Thoracic aorta (tissue), 2 donors: ENCODE results near the gene SUCNR1. TPM values are rescaled to one million over a fixed set of nuclear protein-coding genes. Genes with fewer than 3 reads are reported as not detected.
"Not testable (repeated sequence)": the region's sequence is repeated elsewhere in the genome, so short reads cannot be mapped to it uniquely, and the experiment has no call there.

Experiments
- ATAC-seq: fragments of 150-250 bp; one replicate; pipeline ENCODE4 v1.8.0; 2017; ENCODE audit warnings: low read depth; ENCODE audit not compliant: insufficient number of reproducible peaks, low FRiP score
- DNase-seq: peaks from one replicate; pipeline ENCODE4 v3.0.0-alpha.2; 2020; ENCODE audit warnings: low spot score
- H3K27ac ChIP-seq, 2 donors: fragments of 200-600 bp; sonication (generic); 1 replicate in 1 of 2; 2 replicates in 1 of 2; pipeline ENCODE4 v1.5.1; 2016; ENCODE audit warnings: mild to moderate bottlenecking in 2 of 2, moderate library complexity in 2 of 2
- H3K27me3 ChIP-seq: fragments of 200-600 bp; sonication (generic); replicated peaks from 2 replicates; pipeline ENCODE4 v1.6.0; 2016; ENCODE audit warnings: mild to moderate bottlenecking; ENCODE audit not compliant: insufficient read depth
- H3K36me3 ChIP-seq: fragments of 200-600 bp; sonication (generic); one replicate; pipeline ENCODE4 v1.5.1; 2016
- H3K4me1 ChIP-seq, 2 donors: fragments of 200-600 bp; sonication (generic); 1 replicate in 1 of 2; 2 replicates in 1 of 2; pipeline versions ENCODE4 v1.5.1 to v1.6.0; 2016; ENCODE audit warnings: low read depth in 2 of 2, mild to moderate bottlenecking in 1 of 2; ENCODE audit not compliant: control insufficient read depth in 1 of 2
- H3K4me3 ChIP-seq: fragments of 200-600 bp; sonication (generic); 2 replicates; pipeline ENCODE4 v1.5.1; 2016; ENCODE audit warnings: mild to moderate bottlenecking
- H3K9me3 ChIP-seq: fragments of 200-600 bp; sonication (generic); 2 replicates; pipeline ENCODE4 v1.5.1; 2016
- CTCF ChIP-seq: fragments of 200-600 bp; sonication (generic); IDR thresholded peaks from one replicate; pipeline ENCODE4 v1.5.1; 2019; ENCODE audit warnings: antibody characterized with exemption
- total RNA-seq, 2 donors: library from RNA; depleted of rRNA; stranded (reverse); fragments of >200 nt; gene quantifications; one replicate each; pipeline versions ENCODE4 v1.1.0 to v1.2.3, GENCODE V29; 2016

SUCNR1 gene
- total RNA-seq, 2 donors from 2014 or later: 3.2 to 10.7 TPM

GRCh38 chr3:151864423-151865101 lies 8.9 kb upstream of the SUCNR1 start:
- Histone ChIP-seq H3K9me3 (no peaks in the 10 kb centered on the region), H3K4me3 (no peak overlapping the region), H3K27me3 (no peaks in the 10 kb centered on the region), H3K27ac (no peak overlapping the region), H3K4me1 (peaks cover 8 to 11% of the 10 kb centered on the region in 2 donors), H3K36me3 (no peaks in the 10 kb centered on the region)
- ATAC-seq: no peak
- no peak for DNase-seq
- no peak for TF ChIP-seq CTCF

- no peak for ATAC-seq
- no peaks in the 10 kb centered on the region for H3K9me3 ChIP-seq
- H3K27me3 ChIP-seq: no peaks in the 10 kb centered on the region
- H3K36me3 ChIP-seq: no peaks in the 10 kb centered on the region
- peak overlapping the region in 1 of 2 donors; percentile 3 for H3K27ac ChIP-seq
- no peak overlapping the region for H3K4me3 ChIP-seq
- TF ChIP-seq CTCF: no peak
- no peak for DNase-seq
- peaks cover 8 to 18% of the 10 kb centered on the region in 2 donors for H3K4me1 ChIP-seq
Observed at GRCh38 chr3:151866711-151867410, 6.6 kb upstream of the SUCNR1 start.

- DNase-seq (no peak), ATAC-seq (no peak)
- Histone ChIP-seq H3K27me3 (no peaks in the 10 kb centered on the region), H3K4me1 (peaks cover 12 to 18% of the 10 kb centered on the region in 2 donors), H3K36me3 (no peaks in the 10 kb centered on the region), H3K4me3 (no peak overlapping the region), H3K27ac (no peak overlapping the region), H3K9me3 (no peaks in the 10 kb centered on the region)
- TF ChIP-seq CTCF: no peak
Observed at GRCh38 chr3:151867666-151868065, 5.8 kb upstream of the SUCNR1 start.

- Histone ChIP-seq H3K4me1 (peaks cover 12 to 13% of the 10 kb centered on the region in 2 donors), H3K27me3 (no peaks in the 10 kb centered on the region), H3K36me3 (no peaks in the 10 kb centered on the region), H3K27ac (no peak overlapping the region), H3K9me3 (no peaks in the 10 kb centered on the region), H3K4me3 (no peak overlapping the region)
- TF ChIP-seq CTCF: no peak
- no peak for ATAC-seq
- no peak for DNase-seq
Observed at GRCh38 chr3:151869181-151869580, 4.3 kb upstream of the SUCNR1 start.

GRCh38 chr3:151871639-151872468 lies 1.6 kb upstream of the SUCNR1 start:
- peak overlapping the region in 1 of 2 donors; percentile 47 for H3K27ac ChIP-seq
- no peak for TF ChIP-seq CTCF
- H3K4me1 ChIP-seq: peaks cover 4 to 10% of the 10 kb centered on the region in 2 donors
- H3K27me3 ChIP-seq: no peaks in the 10 kb centered on the region
- DNase-seq: no peak
- H3K4me3 ChIP-seq: peak overlapping the region; percentile 35
- ATAC-seq: peak; percentile 73
- H3K36me3 ChIP-seq: no peaks in the 10 kb centered on the region
- no peaks in the 10 kb centered on the region for H3K9me3 ChIP-seq

- H3K9me3 ChIP-seq, DNase-seq, ATAC-seq, H3K27ac ChIP-seq, H3K4me3 ChIP-seq, H3K27me3 ChIP-seq, H3K36me3 ChIP-seq: not testable (repeated sequence)
- peaks cover 8 to 11% of the 10 kb centered on the region in 2 donors for H3K4me1 ChIP-seq
Observed at GRCh38 chr3:151874079-151874478, 636 bp downstream of the SUCNR1 start.
